ENCODE results near the gene STEAP4. TPM values are rescaled to one million over a fixed set of nuclear protein-coding genes. Genes with fewer than 3 reads are reported as not detected.
A peak's percentile ranks its signal among the peaks of the same experiment; 100 is the strongest.

The STEAP4 gene
- total RNA-seq (2014; rRNA removed; shearing (Covaris generic)) (not detected in 2 replicates), polyA plus RNA-seq (2016; fragmentation: Nextera tagmentation; extraction: Ambion mirVana) (not detected in 2 replicates)

DNA sequence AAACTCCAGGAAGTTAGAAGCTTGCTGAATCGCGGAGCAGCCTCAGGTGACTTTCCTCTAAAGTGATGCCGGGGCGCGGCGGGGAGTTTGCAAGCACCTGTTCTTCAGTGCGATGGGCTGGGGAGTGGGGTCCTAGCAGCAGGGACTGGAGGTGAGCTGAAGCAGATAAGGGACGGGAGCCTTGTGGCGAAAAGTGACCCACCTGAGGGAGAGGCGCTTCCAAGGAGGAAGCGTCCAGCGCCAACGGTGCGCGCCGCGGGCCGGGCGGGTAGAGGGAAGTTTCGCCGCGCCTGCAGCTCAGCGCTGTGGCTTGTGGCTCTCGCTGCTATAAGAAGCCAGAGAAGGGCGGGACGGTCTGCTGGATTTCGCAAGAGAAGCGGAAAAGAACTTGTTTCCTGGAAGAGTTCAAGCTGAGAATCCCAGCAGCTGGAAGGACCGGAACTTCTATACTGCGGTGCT lies at the start of gene STEAP4:
TSS of gene STEAP4 (minus strand) at position 305 of the 459 bp plus-strand sequence. CDS start 22,625 bp downstream, outside the sequence.
- no peaks in the 10 kb centered on the region for H3K36me3 ChIP-seq (ENCODE audit: low read depth)
- peak within 1 kb of the TSS; percentile 73 for H3K4me2 ChIP-seq (ENCODE audit: unreplicated experiment)
- H3K4me1 ChIP-seq (ENCODE audit: insufficient read depth), result peaks cover 7% of the 10 kb centered on the region
- TF ChIP-seq EZH2phosphoT487 (IDR thresholded peaks at IDR 0.05; ENCODE audit: insufficient read depth, low read depth) (no peak), EZH2 (IDR thresholded peaks at IDR 0.05; ENCODE audit: insufficient read depth, poor library complexity, severe bottlenecking) (no peak)
- H3K27me3 ChIP-seq (replicated peaks; ENCODE audit: insufficient read depth), result peaks cover 21% of the 10 kb centered on the region
- peak; percentile 77 for DNase-seq
- H2AFZ ChIP-seq, result peak within 1 kb of the TSS; percentile 67
- 5 to 8% methylated on average over 28 to 30 of the region's 30 CpGs for WGBS, 2 experiments (ENCODE audit: low coverage in 1 of 2, low lambda C conversion rate in 2 of 2, missing lambda C conversion rate in 2 of 2)
- H3K9ac ChIP-seq, result no peak within 1 kb of the TSS
- no peaks in the 10 kb centered on the region for H4K20me1 ChIP-seq (ENCODE audit: insufficient read depth)
- in situ Hi-C loops (cut with MboI), result no loop called here
- H3K9me3 ChIP-seq (ENCODE audit: low read depth), result no peaks in the 10 kb centered on the region
- H3F3A ChIP-seq (ENCODE audit: insufficient read depth), result no peaks in the 10 kb centered on the region
- no peaks in the 10 kb centered on the region for H3K9me2 ChIP-seq (ENCODE audit: insufficient read depth)
- H3K4me3 ChIP-seq, result peak within 1 kb of the TSS; percentile 53
- no peak within 1 kb of the TSS for H3K27ac ChIP-seq
- no peaks in the 10 kb centered on the region for H3K79me2 ChIP-seq (ENCODE audit: insufficient read depth)

GRCh38 chr7:88355011-88355410 lies 48.3 kb upstream of the STEAP4 start:
- in situ Hi-C loops (cut with MboI), result no loop called here
- Histone ChIP-seq H3K79me2 (ENCODE audit: insufficient read depth) (no peaks in the 10 kb centered on the region), H3K9me2 (ENCODE audit: insufficient read depth) (no peaks in the 10 kb centered on the region), H3K9ac (no peak overlapping the region), H3K4me1 (ENCODE audit: insufficient read depth) (no peaks in the 10 kb centered on the region), H3K27me3 (replicated peaks; ENCODE audit: insufficient read depth) (no peaks in the 10 kb centered on the region; the same call in 1 of the 2 replicates), H3K4me2 (ENCODE audit: unreplicated experiment) (no peak overlapping the region), H2AFZ (no peak overlapping the region), H3F3A (ENCODE audit: insufficient read depth) (no peaks in the 10 kb centered on the region), H3K27ac (no peak overlapping the region), H3K36me3 (ENCODE audit: low read depth) (no peaks in the 10 kb centered on the region), H3K4me3 (no peak overlapping the region), H3K9me3 (ENCODE audit: low read depth) (no peaks in the 10 kb centered on the region), H4K20me1 (ENCODE audit: insufficient read depth) (no peaks in the 10 kb centered on the region)
- TF ChIP-seq EZH2 (IDR thresholded peaks at IDR 0.05; ENCODE audit: insufficient read depth, poor library complexity, severe bottlenecking), result no peak
- no peak for TF ChIP-seq EZH2phosphoT487 (IDR thresholded peaks at IDR 0.05; ENCODE audit: insufficient read depth, low read depth)
- DNase-seq, result no peak
- WGBS, 2 experiments (ENCODE audit: low coverage in 1 of 2, low lambda C conversion rate in 2 of 2, missing lambda C conversion rate in 2 of 2), result 55 to 69% methylated on average over 3 of the region's 3 CpGs

DNA sequence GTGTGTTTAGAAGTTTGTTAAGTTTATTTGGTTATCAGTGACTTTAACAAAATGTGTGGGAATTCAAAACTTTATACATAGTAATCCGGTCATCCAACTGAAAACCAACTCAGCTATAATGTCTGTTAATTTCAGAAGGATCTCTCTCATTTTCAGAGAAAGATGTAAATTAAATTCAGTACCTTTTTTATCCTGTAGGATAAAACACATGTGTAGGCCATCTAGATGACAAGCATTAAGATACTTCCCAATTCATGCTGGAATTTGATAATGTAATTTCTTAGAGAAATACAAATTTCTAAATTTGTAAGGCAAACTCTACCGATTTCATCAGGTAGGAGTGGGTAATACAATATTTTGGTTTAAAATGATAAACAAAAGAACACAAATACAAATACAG lies 43.4 kb upstream of the STEAP4 start:
- no peaks in the 10 kb centered on the region for H3K9me3 ChIP-seq (ENCODE audit: low read depth)
- WGBS, 2 experiments (ENCODE audit: low coverage in 1 of 2, low lambda C conversion rate in 2 of 2, missing lambda C conversion rate in 2 of 2), result 66 to 78% methylated on average over 2 of the region's 2 CpGs
- H2AFZ ChIP-seq, result no peak overlapping the region
- H3K79me2 ChIP-seq (ENCODE audit: insufficient read depth), result no peaks in the 10 kb centered on the region
- H3K4me1 ChIP-seq (ENCODE audit: insufficient read depth), result no peaks in the 10 kb centered on the region
- no peak overlapping the region for H3K4me2 ChIP-seq (ENCODE audit: unreplicated experiment)
- no peaks in the 10 kb centered on the region; the same call in 1 of the 2 replicates for H3K27me3 ChIP-seq (replicated peaks; ENCODE audit: insufficient read depth)
- no peak for DNase-seq
- TF ChIP-seq EZH2 (IDR thresholded peaks at IDR 0.05; ENCODE audit: insufficient read depth, poor library complexity, severe bottlenecking), result no peak
- TF ChIP-seq EZH2phosphoT487 (IDR thresholded peaks at IDR 0.05; ENCODE audit: insufficient read depth, low read depth), result no peak
- H3K9ac ChIP-seq, result no peak overlapping the region
- H3K9me2 ChIP-seq (ENCODE audit: insufficient read depth), result no peaks in the 10 kb centered on the region
- H3F3A ChIP-seq (ENCODE audit: insufficient read depth), result no peaks in the 10 kb centered on the region
- no peak overlapping the region for H3K4me3 ChIP-seq
- no peaks in the 10 kb centered on the region for H4K20me1 ChIP-seq (ENCODE audit: insufficient read depth)
- in situ Hi-C loops (cut with MboI), result no loop called here
- H3K36me3 ChIP-seq (ENCODE audit: low read depth), result no peaks in the 10 kb centered on the region
- no peak overlapping the region for H3K27ac ChIP-seq

- H3K9me2 ChIP-seq (ENCODE audit: insufficient read depth), result no peaks in the 10 kb centered on the region
- no peak overlapping the region for H3K4me2 ChIP-seq (ENCODE audit: unreplicated experiment)
- no peak overlapping the region for H2AFZ ChIP-seq
- no peaks in the 10 kb centered on the region for H3K79me2 ChIP-seq (ENCODE audit: insufficient read depth)
- peaks cover 4% of the 10 kb centered on the region for H3K27me3 ChIP-seq (replicated peaks; ENCODE audit: insufficient read depth)
- no peak overlapping the region for H3K9ac ChIP-seq
- TF ChIP-seq EZH2phosphoT487 (IDR thresholded peaks at IDR 0.05; ENCODE audit: insufficient read depth, low read depth) (no peak), EZH2 (IDR thresholded peaks at IDR 0.05; ENCODE audit: insufficient read depth, poor library complexity, severe bottlenecking) (no peak)
- DNase-seq, result no peak
- no peaks in the 10 kb centered on the region for H3K4me1 ChIP-seq (ENCODE audit: insufficient read depth)
- H3F3A ChIP-seq (ENCODE audit: insufficient read depth), result no peaks in the 10 kb centered on the region
- H4K20me1 ChIP-seq (ENCODE audit: insufficient read depth), result no peaks in the 10 kb centered on the region
- no peak overlapping the region for H3K27ac ChIP-seq
- 67 to 70% methylated on average over 2 of the region's 2 CpGs for WGBS, 2 experiments (ENCODE audit: low coverage in 1 of 2, low lambda C conversion rate in 2 of 2, missing lambda C conversion rate in 2 of 2)
- in situ Hi-C loops (cut with MboI), result no loop called here
- no peaks in the 10 kb centered on the region for H3K36me3 ChIP-seq (ENCODE audit: low read depth)
- no peak overlapping the region for H3K4me3 ChIP-seq
- no peaks in the 10 kb centered on the region for H3K9me3 ChIP-seq (ENCODE audit: low read depth)
Observed at GRCh38 chr7:88347517-88347916, 40.8 kb upstream of the STEAP4 start.
